Lower lobe of right lung (tissue), 2 donors: ENCODE results near the gene PPP1CB. TPM values are rescaled to one million over a fixed set of nuclear protein-coding genes. Genes with fewer than 3 reads are reported as not detected.
"Not testable (repeated sequence)": the region's sequence is repeated elsewhere in the genome, so short reads cannot be mapped to it uniquely, and the experiment has no call there.

ENCODE experiments used
- ATAC-seq, 2 donors: fragments of 200-7000 bp; cut with Tn5 transposase; one replicate each; pipeline ENCODE4 v1.9.1; 2020 to 2022; ENCODE audit warnings: mild to moderate bottlenecking in 2 of 2, moderate library complexity in 2 of 2
- DNase-seq: peaks from one replicate; pipeline ENCODE4 v3.0.0-alpha.2; 2020
- H3K27ac ChIP-seq: fragments of 200-600 bp; one replicate; pipeline ENCODE4 v1.8.0; 2022
- H3K27me3 ChIP-seq: fragments of 200-600 bp; one replicate; pipeline ENCODE4 v1.8.0; 2022; ENCODE audit warnings: low read depth
- H3K36me3 ChIP-seq: fragments of 200-600 bp; one replicate; pipeline ENCODE4 v1.8.0; 2022; ENCODE audit warnings: mild to moderate bottlenecking
- H3K4me1 ChIP-seq: fragments of 200-600 bp; one replicate; pipeline ENCODE4 v1.8.0; 2022
- H3K4me3 ChIP-seq: fragments of 200-600 bp; one replicate; pipeline ENCODE4 v1.8.0; 2022; ENCODE audit warnings: mild to moderate bottlenecking
- H3K9me3 ChIP-seq: fragments of 200-600 bp; one replicate; pipeline ENCODE4 v1.8.0; 2022
- intact Hi-C: fragments of 100-400 bp; cut with DNase I; formaldehyde crosslinking; loops from one replicate; pipeline ENCODE4 v1.11.0; 2022
- total RNA-seq: library from RNA; stranded (reverse); fragmentation: NEBNext Ultra II Directional; extraction: Animal tissue kit (Norgen Biotek cat#: 25700); gene quantifications from one replicate; pipeline ENCODE4 v1.2.1, GENCODE V29; 2021
- TF ChIP-seq, protein P1 (sequence below): fragments of 200-600 bp; IDR thresholded peaks from one replicate; pipeline ENCODE4 v1.8.0; 2022; ENCODE audit warnings: antibody characterized with exemption, mild to moderate bottlenecking
- donor health status: DM: no; HTN: yes; CAD: no; lungs with severe emphysema.

The PPP1CB gene
- total RNA-seq, 1 donor from 2014 or later, result 233 TPM

DNA sequence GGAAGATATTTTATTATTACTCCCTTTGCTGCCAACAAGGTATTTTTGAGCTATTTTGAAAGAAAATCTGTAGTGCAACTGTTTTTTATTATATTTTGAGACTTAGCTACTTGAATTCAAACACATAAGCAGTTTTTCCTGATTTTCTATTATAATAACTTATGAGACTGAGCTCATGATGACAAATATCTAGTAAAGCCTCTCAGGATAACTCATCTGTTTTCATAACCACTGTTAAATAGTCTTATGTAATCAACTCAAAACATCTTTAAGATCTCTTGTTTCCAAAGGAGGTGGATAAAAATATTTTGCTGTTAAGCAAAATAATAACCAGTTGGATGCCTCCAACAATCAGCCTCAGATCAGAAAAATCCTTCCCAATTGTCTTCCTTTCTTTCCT, 21.9 kb upstream of the PPP1CB start:
- DNase-seq (no peak), ATAC-seq (no peak)
- Histone ChIP-seq H3K27me3 (no peaks in the 10 kb centered on the region), H3K4me1 (no peaks in the 10 kb centered on the region), H3K36me3 (no peaks in the 10 kb centered on the region), H3K4me3 (no peak overlapping the region), H3K9me3 (no peaks in the 10 kb centered on the region), H3K27ac (no peak overlapping the region)
- TF ChIP-seq, protein P1, sequence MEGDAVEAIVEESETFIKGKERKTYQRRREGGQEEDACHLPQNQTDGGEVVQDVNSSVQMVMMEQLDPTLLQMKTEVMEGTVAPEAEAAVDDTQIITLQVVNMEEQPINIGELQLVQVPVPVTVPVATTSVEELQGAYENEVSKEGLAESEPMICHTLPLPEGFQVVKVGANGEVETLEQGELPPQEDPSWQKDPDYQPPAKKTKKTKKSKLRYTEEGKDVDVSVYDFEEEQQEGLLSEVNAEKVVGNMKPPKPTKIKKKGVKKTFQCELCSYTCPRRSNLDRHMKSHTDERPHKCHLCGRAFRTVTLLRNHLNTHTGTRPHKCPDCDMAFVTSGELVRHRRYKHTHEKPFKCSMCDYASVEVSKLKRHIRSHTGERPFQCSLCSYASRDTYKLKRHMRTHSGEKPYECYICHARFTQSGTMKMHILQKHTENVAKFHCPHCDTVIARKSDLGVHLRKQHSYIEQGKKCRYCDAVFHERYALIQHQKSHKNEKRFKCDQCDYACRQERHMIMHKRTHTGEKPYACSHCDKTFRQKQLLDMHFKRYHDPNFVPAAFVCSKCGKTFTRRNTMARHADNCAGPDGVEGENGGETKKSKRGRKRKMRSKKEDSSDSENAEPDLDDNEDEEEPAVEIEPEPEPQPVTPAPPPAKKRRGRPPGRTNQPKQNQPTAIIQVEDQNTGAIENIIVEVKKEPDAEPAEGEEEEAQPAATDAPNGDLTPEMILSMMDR, result no peak
- intact Hi-C loops, result no loop called here

DNA sequence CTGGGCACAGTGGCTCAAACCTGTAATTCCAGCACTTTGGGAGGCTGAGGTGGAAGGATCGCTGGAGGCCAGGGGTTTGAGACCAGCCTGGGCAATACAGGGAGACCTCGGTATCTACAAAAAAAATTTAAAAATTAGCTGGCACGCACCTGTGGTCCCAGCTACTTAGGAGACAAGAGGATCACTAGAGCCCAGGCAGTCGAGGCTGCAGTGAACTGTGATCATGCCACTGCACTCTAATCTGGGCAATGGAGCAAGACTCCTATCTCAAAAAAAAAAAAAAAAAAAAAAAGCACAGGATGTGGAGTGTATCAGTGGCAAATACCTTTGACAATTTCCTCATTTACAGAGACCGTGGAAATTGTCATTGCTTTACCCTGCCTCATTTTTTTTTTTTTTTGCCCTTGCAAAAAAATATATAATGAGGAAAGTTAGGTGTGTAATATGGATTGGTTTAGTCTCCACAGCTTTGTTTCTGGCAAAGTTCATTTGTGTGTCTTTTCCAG, 20.9 kb upstream of the PPP1CB start:
- DNase-seq (no peak), ATAC-seq (no peak)
- Histone ChIP-seq H3K4me3 (no peak overlapping the region), H3K27ac (no peak overlapping the region), H3K36me3 (no peaks in the 10 kb centered on the region), H3K4me1 (no peaks in the 10 kb centered on the region), H3K27me3 (no peaks in the 10 kb centered on the region), H3K9me3 (no peaks in the 10 kb centered on the region)
- TF ChIP-seq, protein P1, result no peak
- intact Hi-C loops, result no loop called here

DNA sequence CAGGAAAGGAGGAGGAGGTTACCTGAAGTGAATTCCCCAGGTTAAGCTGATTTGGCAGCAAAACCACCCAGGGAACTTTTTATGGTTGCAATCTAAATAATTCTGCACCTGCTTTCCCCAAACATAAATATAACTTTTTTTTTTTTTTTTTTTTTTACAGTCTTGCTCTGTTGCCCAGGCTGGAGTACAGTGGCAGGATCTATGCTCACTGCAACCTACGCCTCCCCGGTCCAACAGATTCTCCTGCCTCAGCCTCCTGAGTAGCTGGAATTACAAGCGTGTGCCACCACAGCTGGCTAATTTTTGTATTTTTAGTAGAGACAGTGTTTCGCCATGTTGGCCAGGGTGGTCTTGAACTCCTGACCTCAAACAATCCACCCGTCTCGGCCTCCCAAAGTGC, 16.1 kb upstream of the PPP1CB start:
- no peak for ATAC-seq
- TF ChIP-seq, protein P1, result no peak
- Histone ChIP-seq H3K4me3 (no peak overlapping the region), H3K27ac (peak overlapping the region; percentile 27), H3K27me3 (no peaks in the 10 kb centered on the region), H3K9me3 (no peaks in the 10 kb centered on the region), H3K4me1 (peaks cover 11% of the 10 kb centered on the region), H3K36me3 (no peaks in the 10 kb centered on the region)
- DNase-seq, result no peak
- intact Hi-C loops, result no loop called here

DNA sequence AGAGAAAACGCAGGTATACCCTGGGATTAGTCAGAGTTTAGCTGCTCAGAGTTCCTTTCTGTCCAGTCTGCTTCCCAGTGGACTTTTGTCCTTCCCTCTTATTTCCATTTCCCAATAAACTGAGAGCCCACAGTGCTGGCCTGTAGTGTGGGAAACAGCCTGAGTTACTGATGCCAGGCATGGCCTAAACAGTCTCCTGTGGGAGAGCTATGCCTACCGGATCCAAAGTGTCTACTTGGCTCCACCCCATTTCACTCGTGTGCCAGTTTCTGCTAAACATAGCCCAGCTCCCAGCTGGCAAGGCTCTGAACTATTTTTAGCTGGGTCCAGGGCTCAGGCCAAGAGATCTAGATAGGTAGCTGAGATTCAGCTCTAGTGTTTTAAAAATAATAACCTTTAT, 15.6 kb upstream of the PPP1CB start:
- Histone ChIP-seq H3K4me1 (peaks cover 11% of the 10 kb centered on the region), H3K27ac (peak overlapping the region; percentile 27), H3K9me3 (no peaks in the 10 kb centered on the region), H3K4me3 (no peak overlapping the region), H3K27me3 (no peaks in the 10 kb centered on the region), H3K36me3 (no peaks in the 10 kb centered on the region)
- intact Hi-C loops, result no loop called here
- ATAC-seq (peak; percentile 93 to 99), DNase-seq (peak; percentile 68)
- TF ChIP-seq, protein P1, result no peak

DNA sequence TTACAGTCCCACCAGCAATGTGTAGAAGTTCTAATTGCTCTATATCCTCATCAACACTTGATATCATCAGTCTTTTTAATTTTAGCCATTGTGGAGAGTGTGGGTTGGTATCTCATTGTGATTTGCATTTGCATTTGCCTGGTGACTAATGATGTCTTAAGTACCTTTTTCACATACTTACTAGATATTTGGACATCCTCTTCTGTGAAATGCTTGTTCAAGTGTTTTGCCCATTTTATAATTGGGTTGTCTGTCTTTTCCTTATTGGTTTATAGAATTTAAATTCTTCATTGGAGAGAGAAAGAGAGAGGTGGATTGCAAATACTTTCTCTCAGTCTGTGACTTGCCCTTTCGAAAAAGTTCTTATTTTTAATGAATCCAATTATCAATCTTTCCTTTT, 14.0 kb upstream of the PPP1CB start:
- intact Hi-C loops, result no loop called here
- Histone ChIP-seq H3K4me3 (no peak overlapping the region), H3K9me3 (no peaks in the 10 kb centered on the region), H3K4me1 (peaks cover 11% of the 10 kb centered on the region), H3K27ac (no peak overlapping the region), H3K36me3 (no peaks in the 10 kb centered on the region), H3K27me3 (no peaks in the 10 kb centered on the region)
- DNase-seq (no peak), ATAC-seq (no peak)
- TF ChIP-seq, protein P1, result no peak

DNA sequence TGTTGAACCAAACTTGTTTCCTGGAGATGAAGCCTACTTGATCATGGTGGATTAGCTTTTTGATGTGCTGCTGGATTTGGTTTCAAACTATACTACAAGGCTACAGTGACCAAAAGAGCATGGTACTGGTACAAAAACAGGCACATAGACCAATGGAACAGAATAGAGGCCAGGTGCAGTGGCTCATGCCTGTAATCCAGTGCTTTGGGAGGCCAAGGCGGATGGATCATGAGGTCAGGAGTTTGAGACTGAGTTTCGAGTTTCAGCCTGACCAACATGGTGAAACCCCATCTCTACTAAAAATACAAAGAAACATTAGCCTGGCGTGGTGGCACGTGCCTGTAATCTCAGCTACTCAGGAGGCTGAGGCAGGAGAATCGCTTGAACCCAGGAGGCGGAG, 9.0 kb upstream of the PPP1CB start:
- H3K4me1 ChIP-seq, result not testable (repeated sequence)

More for the DNA sequence above, 9.0 kb upstream of the PPP1CB start:
- ATAC-seq, H3K27ac ChIP-seq, H3K27me3 ChIP-seq, intact Hi-C loops, DNase-seq, H3K36me3 ChIP-seq, H3K4me3 ChIP-seq, H3K9me3 ChIP-seq: not testable (repeated sequence)
